T47D (cell line): ENCODE results near the gene TEX26.

Source experiments
- DNase-seq, 2 experiments: peaks; one replicate each; pipeline versions ENCODE4 v3.0.0 to v3.0.0-alpha.2; 2011 to 2012; ENCODE audit warnings: low read depth in 1 of 2, low spot score in 1 of 2
- JUND ChIP-seq: IDR thresholded peaks from 2 replicates; pipeline ENCODE4 v1.6.1; 2012; ENCODE audit warnings: low read depth
- in situ Hi-C: cut with HindIII; loops from 2 replicates; pipeline ENCODE4 v1.10.0; 2016; ENCODE audit warnings: low sequenced_read_pairs, low pct_unique_long_range_greater_than_20kb

The TEX26 gene

DNA sequence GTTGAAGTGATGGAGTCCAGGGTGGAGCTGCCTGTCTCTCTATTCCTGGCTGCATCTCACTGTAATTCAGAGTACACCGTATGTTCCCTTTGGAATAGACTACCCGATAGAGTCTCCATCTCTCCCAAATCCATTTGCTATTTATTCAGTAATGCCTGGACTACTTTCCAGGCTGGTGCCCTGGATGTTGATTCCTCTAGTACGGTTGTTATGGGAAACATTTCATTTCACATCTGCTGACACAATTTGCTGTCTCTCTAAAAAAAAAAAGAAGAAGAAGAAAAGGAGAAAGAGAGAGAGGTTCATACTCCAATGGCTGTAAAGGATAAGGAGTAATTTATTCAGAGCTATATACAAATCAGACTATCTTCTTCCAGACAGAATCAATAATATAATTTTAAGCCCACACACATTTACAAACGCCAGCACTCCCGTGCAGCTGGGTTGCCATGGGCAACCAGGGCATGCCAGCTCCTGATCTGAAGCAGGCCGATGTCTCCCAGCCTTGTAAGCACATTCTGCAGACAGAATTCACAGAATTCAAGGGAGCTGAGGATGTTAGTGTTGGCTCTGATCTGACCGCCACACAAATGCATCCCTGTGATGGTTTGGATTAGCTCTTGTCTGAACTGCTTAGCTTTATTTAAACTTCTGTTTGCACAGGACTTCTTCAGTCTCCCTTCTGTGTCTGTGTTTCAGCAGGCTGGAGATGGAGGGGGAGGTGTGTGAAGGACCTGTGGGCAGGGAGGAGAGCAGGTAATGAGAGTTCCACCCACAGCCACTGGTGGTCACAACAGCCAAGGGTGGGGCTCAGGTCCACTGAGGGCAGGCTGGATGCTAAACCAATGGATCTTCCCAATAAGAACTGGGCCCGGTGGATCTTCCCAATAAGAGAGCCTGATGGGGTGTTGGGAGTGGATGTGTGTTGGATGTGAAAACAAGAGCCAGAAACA, 66.0 kb downstream of the TEX26 start:
- in situ Hi-C loops, result no loop called here
- no peak for TF ChIP-seq JUND
- no peak for DNase-seq

DNA sequence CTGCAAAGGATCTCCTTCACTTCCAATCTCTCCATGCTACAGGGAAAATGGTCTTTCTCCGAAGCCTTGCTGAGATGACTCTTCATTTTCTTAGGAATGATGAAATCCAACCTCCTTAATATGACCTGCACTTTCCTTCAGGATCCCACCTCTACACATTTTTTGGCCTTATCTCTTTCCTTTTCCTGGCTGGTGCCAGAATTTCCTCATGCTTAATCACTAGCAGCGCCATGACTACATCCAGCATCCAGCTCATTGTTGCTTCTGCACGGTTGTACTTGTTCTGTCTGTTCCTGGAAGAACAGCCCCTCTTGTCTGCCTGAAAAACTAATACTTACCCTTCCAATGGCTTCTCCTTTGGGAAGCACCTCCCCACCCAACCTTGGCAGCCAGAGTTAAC, 68.4 kb downstream of the TEX26 start:
- DNase-seq, result no peak
- in situ Hi-C loops, result no loop called here
- TF ChIP-seq JUND, result no peak

DNA sequence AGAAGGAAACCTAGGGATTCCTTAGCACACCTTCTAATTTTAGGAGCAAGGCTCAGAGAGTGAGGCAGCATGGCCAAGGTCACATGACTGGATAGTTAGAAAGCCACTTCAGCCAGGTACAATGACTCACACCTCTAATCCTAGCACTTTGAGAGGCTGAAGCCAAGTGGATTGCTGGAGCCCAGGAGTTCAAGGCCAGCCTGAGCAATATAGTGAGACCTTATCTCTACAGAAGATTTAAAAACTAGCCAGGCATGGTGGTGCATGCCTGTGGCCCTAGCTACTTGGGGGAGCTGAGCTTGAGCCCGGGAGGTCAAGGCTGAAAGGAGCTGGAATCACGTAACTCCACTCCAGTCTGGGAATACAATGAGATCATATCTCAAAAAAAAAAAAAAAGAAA, 69.2 kb downstream of the TEX26 start:
- no peak for TF ChIP-seq JUND
- in situ Hi-C loops, result no loop called here
- DNase-seq, result no peak

DNA sequence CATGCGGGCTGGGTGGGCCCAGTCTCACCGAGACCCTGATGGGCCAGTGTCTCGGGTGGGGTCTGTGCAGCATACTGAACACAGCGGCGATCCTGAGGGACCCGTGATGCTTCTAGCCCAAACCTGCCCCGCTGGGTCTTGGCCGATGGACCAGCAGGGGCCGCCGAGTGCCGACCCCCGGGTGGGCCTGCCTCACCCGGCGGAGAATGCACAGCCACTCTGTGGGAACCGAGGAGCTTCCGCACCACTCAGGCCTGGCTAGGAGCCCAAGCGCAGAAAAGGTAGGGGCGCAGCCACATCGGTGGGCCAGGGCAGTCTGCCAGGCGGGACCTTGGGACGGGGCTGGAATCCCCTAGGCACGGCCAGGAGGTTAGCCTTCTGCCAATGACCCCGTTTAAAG, 72.6 kb downstream of the TEX26 start:
- in situ Hi-C loops, result no loop called here
- no peak for DNase-seq
- no peak for TF ChIP-seq JUND

DNA sequence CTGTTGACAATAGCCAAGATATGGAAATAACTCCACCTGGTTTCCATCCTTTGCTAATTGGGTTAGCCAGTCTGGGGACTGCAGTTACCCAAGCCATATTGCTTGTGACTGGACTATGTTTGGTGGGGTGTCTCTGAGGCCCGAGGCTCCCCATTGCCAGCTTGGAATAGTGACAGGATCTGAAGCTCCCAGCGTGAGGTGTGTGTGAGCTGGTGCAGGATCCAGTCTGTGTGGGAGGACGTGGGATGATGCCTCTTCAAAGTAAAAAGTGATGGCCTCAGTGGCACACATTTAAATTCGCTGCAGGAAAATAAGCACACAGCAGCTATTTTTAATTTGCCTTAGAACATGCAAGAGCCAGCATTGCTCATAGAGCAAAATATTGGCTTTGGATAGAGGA, 75.0 kb downstream of the TEX26 start:
- no peak for TF ChIP-seq JUND
- in situ Hi-C loops, result no loop called here
- DNase-seq, result no peak

DNA sequence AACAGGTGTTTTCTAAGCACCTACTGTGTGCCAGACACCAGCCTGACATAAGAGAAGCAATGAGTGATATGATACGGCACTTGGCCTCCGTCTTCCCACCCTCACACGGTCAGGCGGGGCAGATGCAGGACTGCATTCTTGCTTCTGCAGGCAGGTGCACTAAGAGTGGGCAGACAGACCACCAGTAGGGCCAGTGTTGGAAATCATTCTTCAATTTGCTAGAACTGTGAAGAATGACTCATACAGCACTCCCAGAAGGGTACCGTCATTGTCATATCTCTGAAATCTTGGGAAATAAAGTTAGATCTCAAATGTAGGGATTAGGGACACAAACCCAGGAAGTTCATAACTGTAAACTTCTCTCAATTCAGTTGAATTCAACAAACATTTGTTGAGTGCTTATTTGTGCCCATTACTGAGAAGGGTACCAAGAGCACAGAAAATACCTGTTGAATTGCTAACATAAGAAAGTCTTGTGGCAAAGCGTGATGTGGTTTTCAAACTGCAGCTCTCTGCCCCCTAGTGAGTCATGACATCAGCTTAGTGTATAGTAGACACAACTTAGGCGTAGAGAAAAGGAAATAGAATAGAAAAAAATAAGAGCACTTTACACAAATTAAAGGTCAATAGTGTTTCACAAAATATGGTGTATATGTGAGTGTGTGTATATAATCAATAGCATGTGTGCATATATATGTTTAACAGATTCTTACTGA, 76.1 kb downstream of the TEX26 start:
- TF ChIP-seq JUND, result no peak
- DNase-seq, result no peak
- in situ Hi-C loops, result no loop called here

DNA sequence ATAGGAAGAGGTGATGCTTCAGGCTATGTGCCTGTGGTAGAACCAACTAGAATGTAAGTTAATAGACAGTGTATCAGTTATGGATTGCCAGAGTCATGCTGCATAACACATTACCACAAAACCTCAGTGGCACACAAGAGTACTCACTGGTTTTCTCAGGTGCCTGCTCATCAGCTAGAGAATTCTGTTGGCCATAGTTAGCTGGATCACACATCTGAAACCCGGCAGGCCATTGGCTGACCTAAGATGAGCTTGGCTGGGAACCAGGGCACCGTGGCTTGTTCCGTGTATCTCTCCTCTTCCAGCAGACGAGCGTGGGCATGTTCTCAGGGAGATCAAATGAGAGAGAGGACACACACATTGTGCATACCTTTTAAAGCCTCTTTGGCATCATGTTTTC, 76.7 kb downstream of the TEX26 start:
- no peak for TF ChIP-seq JUND
- in situ Hi-C loops, result no loop called here
- DNase-seq, result no peak

DNA sequence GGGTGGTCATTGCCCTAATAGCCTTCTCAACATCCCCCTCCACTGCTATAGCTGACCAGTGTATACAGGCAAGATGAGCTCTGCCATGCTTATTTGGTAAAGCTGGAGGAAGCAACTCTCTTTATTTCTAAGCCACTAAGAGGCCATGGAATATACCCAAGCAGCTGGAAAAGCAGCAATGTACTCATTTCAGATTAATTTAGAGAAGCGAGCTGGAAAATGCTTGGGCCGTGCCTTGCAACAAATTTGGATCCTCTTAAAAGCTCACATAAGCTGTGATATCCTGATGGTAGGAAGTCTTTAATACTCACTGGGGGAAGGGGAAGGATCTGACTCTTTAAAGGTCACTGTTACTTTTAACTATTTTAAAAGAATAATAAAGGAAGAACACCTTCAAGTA, 77.8 kb downstream of the TEX26 start:
- DNase-seq, result no peak
- in situ Hi-C loops, result no loop called here
- TF ChIP-seq JUND, result no peak

DNA sequence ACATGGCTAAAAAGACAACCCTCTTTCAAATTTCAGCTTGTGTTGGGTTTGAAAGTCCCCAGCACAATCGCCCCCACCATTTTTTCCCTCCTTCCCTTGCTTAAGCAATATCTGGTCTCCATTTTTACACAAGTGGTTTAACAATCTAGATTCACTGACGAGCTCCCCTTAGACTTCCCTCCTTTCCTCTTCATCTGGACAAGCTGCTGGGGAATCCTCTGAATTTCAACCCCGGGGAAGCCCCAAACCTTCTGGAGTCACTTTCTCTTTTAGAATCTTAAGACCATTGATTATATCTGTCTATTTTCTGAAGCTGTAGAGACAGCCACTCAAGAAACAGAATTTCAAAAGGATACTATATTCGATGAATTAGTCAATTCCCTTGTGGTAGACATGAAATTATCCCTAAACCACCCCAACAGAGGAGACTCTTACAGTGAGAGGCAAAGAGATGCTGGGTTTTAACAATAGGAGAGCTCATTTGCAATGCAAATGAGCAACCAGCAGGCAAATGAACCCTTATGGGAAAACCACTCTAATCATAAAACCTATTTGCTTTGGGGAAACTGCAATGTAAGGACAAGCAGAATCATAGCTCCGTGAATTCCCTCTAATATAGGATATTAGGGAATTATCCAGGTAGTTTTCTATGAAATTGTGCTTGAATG, 78.9 kb downstream of the TEX26 start:
- no peak for DNase-seq
- no peak for TF ChIP-seq JUND
- in situ Hi-C loops, result no loop called here

DNA sequence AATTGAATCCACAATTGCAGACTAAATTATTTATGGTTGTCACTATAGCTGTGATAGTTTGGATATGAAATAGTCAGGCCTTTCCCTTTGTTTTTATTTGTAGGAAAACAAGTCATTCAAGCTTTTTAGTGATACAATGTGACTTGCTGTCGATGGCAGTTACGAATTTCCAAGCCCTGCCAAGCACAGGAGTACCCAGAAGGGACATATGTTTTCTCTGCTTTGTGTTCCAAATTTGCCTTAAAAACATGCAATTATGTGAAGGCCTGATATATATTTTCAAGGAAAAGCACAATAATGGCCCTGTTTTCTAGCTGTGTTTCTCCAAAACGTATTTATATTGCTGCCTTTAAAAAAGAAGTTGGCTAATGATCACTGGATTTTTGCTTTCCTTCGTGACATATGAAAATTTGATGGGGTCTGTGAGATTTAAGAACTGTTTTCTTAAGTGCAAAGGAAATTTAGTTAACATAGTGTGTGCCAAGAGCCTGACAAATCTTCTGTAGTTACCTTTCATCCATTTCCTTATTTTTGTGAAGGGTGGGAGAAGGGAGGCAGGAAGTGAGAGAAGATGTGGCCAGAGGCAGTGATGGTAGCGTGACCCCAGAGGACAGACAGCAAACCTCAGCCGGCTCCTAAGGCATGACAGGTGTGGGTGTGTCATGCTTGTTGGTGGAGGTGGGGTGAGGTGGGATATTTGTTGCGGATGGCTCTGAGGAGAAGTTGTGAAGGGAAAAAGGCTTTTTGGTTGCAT, 79.6 kb downstream of the TEX26 start:
- DNase-seq, result no peak
- in situ Hi-C loops, result no loop called here
- no peak for TF ChIP-seq JUND

DNA sequence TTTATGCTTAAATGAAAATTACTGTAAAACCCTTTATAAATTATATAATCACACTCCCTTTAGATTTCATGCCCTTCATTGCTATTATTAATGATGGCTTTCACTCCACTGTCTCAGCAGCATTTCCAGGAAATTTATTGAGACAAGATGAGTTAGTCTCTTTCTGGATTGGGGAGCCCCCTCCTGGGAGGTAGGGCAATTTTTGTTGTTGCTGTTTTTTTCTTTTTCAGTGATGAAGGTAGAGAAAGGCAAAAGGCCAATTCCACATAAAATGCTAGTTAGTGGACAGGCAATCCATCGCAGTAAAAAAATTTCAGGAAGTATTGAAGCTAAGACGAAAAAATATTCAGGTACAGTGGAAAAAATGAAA, 80.2 kb downstream of the TEX26 start:
- in situ Hi-C loops, result no loop called here
- TF ChIP-seq JUND, result no peak
- DNase-seq, result peak in 1 of 2 experiments; percentile 26

DNA sequence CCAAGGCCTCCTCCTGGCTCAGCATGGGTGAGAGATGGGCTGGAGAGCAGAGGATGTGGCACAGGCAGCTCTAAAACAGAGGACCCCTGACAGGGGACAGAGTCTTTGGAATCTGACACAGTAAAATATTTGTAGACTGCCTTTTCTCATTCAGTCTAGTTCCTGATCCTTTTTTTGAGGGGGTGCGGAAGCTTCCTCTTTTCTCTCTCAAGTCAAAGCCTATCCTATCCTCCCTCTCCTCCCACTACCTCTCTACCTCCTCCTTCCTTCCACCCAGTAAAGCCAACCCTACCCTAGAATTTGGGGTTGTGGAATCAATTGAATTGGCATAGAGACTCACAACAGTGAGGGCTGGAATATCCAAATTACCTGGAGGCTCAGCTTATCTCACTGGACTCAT, 82.0 kb downstream of the TEX26 start:
- TF ChIP-seq JUND, result no peak
- DNase-seq, result no peak
- in situ Hi-C loops, result no loop called here

DNA sequence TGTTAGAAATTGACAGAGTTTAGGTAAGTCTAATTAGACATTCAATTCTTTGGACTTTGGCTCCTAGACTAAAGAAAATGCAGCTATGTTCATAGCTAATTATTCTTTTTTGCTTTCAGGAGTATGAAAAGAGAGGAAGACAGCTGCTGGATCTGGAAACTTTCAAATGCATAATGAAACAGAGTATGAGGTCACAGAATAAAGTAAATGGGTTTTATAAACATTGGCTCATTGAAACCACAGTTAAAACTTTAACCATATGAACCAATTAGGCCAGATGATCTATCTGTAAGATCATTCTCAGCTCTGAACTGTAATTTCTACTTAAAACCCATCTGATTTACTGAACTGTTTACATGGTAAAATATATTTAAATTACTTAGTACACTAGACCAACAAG, 82.7 kb downstream of the TEX26 start:
- no peak for TF ChIP-seq JUND
- in situ Hi-C loops, result no loop called here
- DNase-seq, result no peak
